MM.1S (cell line): Measurements from ENCODE around the gene C19orf44.

Source experiments
- EZH2 ChIP-seq: fragments of 300-600 bp; sonication (generic); optimal IDR thresholded peaks from 2 replicates; pipeline ENCODE3; 2017; ENCODE audit warnings: low read depth, mild to moderate bottlenecking, antibody characterized with exemption, low read length, mixed read lengths
- TF ChIP-seq, protein P1 (sequence below): fragments of 300-600 bp; sonication (generic); IDR thresholded peaks from 2 replicates; pipeline ENCODE4 v1.5.1; 2016; ENCODE audit warnings: antibody characterized with exemption, low read length, mixed read lengths

DNA sequence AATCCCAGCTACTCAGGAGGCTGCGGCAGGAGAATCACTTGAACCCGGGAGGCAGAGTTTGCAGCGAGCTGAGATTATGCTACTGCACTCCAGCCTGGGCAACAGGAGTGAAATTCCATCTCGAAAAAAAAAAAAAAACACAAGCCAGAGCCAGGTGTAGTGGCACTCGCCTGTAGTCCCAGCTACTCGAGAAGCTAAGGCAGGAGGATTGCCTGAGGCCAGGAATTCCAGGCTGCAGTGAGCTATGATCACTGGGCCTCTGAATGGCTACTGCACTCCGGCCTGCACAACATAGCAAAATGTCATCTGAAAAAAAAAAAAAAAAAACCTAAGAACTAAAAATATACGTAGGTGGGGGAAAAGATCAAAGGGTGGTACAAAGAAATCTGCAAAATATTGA is 43.9 kb upstream of the C19orf44 start:
- TF ChIP-seq, protein P1, sequence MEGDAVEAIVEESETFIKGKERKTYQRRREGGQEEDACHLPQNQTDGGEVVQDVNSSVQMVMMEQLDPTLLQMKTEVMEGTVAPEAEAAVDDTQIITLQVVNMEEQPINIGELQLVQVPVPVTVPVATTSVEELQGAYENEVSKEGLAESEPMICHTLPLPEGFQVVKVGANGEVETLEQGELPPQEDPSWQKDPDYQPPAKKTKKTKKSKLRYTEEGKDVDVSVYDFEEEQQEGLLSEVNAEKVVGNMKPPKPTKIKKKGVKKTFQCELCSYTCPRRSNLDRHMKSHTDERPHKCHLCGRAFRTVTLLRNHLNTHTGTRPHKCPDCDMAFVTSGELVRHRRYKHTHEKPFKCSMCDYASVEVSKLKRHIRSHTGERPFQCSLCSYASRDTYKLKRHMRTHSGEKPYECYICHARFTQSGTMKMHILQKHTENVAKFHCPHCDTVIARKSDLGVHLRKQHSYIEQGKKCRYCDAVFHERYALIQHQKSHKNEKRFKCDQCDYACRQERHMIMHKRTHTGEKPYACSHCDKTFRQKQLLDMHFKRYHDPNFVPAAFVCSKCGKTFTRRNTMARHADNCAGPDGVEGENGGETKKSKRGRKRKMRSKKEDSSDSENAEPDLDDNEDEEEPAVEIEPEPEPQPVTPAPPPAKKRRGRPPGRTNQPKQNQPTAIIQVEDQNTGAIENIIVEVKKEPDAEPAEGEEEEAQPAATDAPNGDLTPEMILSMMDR: no peak
- TF ChIP-seq EZH2: no peak
